ENCODE results near the gene CTNNA3. TPM values are rescaled to one million over a fixed set of nuclear protein-coding genes. Genes with fewer than 3 reads are reported as not detected.
A peak's percentile ranks its signal among the peaks of the same experiment; 100 is the strongest.

The CTNNA3 gene
- total RNA-seq, 1 donor from 2014 or later = 6.9 TPM

DNA sequence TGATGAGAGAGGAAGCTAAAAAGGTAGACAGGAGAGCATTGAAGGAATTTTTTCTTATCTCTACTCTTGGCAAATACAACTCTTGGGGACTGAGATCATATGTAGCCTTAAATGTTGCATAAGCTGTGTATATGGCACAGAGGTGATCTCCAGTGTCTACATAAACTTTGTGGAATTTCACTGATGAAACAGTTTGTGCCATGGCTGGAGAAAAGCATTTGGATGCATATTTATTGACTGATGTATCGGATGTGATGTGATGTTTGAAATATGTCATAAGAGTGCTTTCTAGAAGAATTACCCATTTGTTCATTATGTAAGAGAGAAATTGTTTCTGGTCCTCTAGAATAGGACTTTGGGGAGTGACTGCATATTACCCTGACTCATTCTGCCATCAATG lies 1015.1 kb downstream of the CTNNA3 start:
- no peak for DNase-seq (ENCODE audit: low read depth)

DNA sequence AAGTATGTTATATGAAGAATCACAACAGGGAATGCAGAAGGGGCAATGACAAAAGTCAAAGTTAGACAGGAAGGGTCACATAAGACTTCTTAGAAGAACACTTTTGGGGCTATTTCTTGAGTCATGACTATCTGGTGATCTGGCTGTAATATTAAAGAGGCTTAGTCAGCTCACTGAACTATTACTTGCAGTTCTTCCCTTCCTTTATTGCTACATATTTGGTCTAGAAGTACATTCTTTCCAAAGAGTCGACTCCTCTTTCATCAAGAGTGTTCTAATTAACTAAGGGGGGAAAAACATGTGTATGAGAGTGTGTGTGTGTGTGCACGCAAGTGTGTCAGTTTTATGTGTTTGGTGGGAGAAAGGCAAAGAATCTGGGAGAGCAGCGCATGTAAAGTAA lies 1017.5 kb downstream of the CTNNA3 start:
- no peak for DNase-seq (ENCODE audit: low read depth)

DNA sequence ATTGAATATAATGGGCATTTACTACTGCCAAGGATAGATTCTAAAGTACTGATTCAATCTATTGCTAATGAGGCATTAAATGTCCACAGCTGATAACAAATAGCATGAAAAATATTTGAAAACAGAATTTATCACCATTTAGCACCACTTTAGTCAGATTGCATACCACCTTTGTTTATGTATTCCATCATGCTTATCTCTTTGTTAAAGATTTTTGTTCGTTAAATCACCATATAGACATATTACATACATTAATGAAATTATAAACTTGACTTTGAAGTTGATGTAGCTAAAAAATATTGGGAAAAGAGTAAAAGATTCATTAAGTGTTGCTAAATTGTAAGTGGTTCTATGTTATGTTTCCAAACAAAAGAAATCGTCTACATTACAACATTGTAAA lies 1022.9 kb downstream of the CTNNA3 start:
- no peak for DNase-seq (ENCODE audit: low read depth)

DNA sequence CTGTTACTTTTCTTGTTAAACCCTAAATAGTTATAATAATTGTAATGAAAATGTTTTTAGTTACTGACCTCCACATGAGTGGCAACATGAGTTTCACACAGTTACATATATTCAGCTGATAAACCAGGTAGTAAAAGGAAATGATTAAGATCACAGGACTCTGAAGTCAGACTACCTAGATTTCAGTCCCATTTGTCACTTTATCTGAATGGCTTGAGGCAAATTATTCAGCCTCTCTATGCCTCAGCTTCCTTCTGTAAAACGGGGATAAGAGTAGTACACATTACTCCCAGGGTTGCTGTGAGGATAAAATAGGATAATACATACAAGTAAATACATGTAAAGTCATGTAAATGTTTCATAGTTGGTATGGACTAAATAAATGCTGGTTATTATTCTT lies 1024.4 kb downstream of the CTNNA3 start:
- no peak for DNase-seq (ENCODE audit: low read depth)

DNA sequence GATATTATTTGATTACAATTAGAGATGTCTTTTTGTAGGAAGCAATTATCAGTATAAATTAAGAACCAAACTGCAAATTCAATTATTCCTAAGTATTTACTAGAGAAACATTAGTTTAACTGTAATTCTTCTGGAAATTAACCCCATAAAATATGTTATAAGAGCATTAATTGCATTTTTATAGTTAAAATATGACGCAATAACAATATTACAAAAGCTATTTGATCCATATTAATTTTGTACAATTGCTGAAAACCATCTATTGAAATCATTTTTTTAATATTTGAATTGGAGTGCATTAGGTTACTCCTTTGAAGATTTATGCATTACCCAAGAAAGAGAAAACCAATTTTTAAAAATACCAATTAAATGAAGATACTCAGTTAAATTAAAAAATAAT lies 1024.9 kb downstream of the CTNNA3 start:
- DNase-seq (ENCODE audit: low read depth) = no peak

DNA sequence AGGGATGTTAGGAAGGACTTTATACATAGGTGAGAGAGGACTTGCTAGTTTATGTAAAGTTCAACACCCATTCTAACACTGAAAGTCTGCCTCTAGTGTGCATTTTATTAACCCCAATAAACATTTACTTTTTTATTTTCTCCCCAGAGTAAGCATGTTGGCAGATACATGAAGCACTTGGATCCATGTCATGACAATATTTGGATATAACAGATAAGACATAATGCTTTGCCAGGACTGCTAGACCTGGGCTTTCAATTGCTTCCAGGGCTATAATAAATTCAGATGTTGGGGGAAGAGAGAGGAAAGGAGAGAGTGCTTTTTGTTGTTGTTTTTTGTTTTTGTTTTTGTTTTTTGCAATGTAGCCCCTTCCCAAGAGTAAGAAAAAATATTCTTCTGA lies 1039.5 kb downstream of the CTNNA3 start:
- no peak for DNase-seq (ENCODE audit: low read depth)

DNA sequence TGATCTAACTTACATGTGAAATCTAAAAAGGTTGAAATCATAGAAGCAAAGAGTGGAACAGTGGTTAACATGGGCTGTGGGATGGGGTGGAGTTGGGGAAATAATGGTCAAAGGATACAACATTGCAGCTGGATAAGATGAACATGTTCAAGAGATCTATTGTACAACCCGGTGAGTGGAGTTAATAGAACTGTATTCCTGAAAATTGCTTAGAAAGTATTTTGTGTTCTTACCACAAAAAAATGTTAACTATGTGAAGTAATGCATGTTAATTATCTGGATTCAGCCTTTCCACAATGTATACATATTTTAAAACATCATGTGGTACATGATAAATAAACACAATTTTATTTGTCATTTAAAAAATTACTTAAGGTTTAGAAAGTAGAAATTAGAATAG lies 1041.1 kb downstream of the CTNNA3 start:
- no peak for DNase-seq (ENCODE audit: low read depth)

DNA sequence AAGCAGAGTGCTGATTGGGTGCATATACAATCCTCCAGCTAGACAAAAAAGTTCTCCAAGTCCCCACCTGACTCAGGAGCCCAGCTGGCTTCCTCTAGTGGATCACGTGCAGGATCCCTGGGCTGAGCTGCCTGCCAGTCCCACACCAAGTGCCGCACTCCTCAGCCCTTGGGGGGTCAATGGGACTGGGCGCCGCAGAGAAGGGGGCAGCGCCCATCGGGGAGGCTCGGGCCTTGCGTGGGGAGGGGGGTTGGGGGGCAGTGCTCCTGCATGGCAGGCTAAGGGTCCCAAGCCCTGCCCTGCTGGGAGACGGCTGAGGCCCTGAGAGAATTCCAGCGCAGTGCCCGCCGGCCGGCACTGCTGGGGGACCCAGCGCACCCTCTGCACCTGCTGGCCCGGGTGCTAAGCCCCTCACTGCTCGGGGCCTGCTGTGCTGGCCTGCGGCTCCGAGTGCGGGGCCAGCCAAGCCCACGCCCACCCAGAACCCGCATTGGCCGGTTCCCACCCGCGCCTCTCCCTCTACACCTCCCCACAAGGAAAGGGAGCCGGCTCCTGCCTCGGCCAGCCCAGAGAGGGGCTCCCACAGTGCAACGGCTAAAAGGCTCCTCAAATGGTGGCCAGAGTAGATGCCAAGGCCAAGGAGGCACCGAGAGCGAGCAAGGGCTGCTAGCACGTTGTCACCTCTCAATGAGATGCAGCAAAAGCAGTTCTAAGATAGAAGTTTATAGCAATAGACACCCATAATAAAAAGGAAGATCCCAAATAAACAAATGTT lies 1044.5 kb downstream of the CTNNA3 start:
- DNase-seq (ENCODE audit: low read depth) = no peak

DNA sequence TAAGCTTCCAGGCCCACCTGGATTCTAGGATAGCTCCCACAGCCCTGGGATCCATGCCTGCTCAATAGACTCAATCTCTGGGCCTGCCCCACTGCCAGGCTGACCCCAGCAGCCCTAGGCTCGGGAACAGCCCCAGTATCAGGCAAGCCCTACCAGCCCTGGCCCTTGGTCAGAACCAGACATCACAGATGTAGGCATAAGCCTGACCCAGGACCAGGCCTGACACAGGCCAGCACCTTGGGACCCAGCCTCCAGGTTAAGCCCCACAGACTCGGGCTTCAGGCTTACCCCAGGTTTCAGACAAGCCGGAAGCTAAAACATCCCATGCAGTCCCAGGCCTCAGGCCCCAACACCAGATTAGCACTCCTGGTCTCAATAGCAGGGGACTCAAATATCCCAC lies 1046.4 kb downstream of the CTNNA3 start:
- DNase-seq (ENCODE audit: low read depth) = no peak

DNA sequence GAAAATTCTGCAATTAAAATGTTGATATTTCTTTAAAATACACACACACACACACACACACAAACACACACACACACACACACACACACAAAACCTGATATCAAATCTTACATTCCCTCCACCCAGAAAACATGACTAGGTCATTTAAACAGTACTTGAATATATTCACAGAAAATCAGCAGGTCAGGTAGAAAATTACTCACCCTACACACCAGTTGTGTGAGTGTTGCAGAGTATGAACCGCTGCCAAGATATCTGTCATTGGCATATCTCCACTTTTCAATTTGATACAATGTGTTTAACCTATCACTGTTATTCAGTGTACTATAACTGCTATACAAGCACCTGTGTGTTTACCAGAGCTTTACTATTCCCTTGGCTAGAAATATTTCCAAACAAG lies 1053.8 kb downstream of the CTNNA3 start:
- DNase-seq (ENCODE audit: low read depth) = no peak

DNA sequence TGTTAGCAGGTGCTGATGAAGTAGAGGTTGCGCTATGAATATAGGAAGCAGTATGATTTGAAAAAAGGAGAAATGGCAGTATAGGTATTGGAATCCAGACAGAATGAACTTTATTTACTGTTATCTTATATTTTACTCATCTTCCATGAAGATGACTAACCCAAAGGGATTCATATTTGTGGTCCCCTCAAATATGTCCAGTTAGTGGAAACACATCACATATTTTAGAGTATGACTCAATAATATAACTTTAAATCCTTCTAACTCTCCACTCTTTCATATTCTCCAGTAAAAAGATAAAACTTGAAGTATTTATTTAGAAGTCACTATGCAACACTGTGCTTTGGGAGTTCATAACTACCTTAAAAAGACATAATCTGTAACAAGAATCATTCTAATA lies 1056.6 kb downstream of the CTNNA3 start:
- peak; percentile 12 for DNase-seq (ENCODE audit: low read depth)

DNA sequence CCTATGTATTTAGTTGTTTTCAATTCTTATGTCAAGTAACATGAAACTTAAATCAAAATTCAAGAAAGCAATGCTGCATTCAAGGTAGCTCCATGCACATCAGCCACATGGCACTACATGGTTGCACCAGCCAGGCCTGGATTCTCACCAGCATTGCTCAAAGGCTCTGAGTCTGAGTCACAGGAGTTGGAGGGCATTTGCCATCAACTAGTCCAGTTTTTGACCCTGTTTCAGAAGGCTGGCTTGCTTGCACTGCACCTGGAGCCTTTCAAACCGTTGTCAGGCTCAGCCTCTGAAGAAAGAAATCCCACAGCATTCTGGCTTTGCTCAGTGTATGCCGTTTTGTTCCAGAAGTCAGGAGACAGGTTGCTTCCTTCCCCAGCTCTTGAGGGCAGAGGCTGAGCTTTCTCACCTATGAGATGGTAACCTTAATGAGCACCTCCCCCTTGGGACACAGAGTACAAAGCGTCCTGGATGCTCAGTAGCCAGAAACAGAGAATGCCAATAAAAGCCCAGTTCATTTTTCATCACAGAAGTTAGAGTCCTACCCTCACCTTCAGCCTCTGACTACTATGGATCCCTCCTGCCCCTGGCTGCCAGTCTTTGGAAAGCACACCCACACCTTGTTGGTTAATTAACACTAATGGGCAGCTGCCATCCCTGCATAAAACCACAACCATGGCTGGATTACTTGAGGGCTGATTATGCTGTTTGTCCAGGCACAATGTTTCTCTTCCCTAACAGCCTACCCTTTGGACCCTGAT lies 1058.5 kb downstream of the CTNNA3 start:
- DNase-seq (ENCODE audit: low read depth) = peak; percentile 34

DNA sequence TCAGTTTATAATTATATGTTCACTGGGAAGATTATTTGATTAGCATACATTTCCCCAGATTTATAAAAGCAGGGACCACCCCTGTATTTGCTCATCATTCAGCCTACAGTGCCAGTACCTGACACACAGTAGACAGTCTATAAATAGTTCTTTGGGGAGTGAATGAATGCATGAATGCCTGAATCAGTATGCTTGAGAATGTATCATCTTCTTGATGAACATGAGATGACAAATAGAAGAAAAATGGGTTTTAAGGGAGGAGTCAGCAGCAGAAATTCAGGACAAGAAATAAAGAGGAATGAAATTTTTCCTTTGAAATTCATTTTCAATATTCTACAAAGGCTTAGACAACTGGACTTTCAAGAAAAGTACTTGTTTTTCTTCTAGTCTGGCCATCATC lies 1066.0 kb downstream of the CTNNA3 start:
- no peak for DNase-seq (ENCODE audit: low read depth)

DNA sequence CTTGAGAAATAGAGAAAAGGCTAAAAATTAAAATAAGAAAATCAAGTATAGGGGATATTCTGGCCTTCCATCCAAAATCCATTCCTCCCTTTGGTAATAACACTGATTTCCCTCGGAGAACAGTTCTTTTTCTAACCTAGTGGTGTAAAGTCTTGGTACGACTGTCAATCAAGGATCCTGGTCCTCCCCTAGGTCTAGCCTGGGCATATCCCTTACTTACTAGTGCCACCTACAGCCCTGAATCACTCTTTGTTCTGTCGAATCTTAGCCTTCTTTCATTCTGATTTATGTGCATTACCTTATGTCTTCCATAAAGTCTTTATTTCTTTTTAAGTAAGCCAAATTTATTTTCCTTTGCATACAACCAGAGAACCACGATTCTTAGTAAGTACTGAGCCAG lies 1068.8 kb downstream of the CTNNA3 start:
- peak; percentile 24 for DNase-seq (ENCODE audit: low read depth)

DNA sequence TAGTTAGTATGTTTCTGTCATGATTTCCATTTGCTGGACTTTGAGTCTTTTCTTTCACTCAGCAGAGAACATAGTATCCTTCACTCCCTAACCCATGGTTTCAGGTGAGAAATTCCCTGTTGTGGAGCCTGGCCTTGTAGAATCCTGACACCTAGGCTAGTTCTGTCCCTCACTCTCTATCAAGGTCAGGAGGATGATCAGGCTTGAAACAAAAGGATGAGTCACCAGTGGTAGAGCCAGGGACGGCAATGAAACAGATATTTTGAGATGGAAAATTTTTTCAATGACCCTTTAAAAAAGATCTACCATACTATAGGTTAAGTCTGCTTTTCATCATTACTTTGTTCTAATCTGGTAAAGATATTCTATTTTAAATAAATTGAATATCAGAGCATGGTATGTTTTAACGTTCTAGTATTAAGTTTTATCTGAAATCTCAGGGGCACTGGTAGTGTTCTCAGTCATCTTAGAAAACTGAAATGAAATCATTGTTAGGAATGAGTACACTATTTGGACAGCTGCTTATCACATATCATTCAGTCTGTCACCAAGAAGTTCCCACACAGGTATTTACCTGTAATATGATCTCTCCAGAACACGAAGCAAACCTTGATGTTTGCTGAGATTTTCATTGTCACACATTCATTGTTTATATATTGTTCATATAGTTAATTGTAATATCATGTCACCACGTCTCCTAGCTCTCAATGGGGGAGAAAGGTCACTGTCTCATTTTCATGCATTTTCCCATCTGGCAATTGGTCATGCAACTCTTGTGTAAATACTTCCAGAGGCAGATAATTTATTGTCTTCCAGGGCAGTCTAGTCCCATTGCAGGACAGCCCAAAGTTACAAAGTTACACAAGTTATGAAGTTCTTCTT lies 1070.0 kb downstream of the CTNNA3 start:
- peak; percentile 20 for DNase-seq (ENCODE audit: low read depth)

DNA sequence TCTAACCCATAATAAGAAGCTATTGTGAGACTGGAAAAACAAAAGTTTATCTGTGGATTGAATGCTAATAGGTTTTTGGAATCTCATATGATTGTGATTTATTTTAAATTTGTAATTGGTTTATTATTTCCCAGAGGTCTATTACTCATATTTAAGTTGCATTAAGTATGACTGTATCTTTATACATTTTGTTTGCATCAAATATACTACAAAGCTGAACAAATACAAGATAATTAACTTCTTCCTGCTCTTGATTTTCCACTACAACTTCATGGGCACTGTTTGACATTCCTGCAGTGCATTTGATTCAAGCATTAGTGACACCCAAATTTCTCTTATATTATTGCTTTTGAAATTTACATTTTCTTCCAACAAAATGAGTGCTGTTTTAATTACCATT lies 1073.9 kb downstream of the CTNNA3 start:
- no peak for DNase-seq (ENCODE audit: low read depth)

DNA sequence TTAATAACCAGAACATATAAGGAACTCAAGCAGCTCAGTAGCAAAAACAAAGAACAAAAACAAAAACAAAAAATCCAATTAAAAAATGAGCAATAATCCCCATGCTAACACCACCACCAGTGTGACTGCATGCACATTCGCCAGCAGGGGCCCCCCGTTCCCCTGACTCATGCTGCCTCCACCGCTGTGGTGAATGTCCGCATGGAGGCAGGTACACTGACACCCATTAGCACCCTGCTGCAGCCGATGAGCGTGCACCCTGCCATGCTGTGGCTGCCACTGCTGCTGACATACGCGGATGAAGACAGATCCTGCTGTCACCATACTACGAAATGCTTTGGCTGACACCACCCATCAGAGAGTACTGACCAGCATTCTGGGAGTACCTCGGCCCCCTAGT lies 1091.8 kb downstream of the CTNNA3 start:
- no peak for DNase-seq (ENCODE audit: low read depth)

DNA sequence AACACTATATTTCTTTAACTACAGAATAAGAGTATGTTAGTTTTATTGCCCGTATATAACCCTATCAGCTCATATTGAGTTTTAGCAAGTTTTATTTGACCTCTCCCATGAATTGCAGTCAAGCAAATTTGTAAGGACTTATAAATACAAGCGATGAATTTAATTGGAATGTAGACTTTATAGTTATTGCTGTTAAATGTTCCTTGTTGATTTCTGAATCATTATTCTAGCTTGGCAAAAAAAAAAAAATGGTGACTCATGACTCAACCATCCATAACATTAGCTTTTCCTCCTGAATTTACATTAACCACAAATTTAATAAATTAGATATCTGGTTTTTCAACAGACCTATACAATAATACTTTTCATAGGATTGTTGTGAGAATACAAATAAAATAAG lies 1104.1 kb downstream of the CTNNA3 start:
- DNase-seq (ENCODE audit: low read depth) = no peak

DNA sequence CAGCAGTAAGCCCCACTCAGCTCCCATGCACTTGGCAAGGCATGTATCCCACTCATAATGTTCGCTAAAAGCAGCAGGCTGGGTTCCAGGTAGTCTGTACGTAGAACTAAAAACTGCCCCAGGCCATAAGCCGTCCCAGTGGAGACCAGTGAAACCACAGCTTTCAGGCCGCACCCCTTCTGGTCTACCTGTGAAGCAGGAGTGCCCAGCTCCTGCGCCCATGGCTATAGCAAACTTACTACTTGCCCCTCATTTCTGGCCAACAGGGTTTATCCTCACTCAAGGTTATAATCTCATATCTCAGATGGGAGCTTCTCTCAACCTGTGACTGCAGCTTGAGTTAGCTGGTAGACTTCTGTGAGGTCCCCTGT lies 1108.3 kb downstream of the CTNNA3 start:
- no peak for DNase-seq (ENCODE audit: low read depth)

DNA sequence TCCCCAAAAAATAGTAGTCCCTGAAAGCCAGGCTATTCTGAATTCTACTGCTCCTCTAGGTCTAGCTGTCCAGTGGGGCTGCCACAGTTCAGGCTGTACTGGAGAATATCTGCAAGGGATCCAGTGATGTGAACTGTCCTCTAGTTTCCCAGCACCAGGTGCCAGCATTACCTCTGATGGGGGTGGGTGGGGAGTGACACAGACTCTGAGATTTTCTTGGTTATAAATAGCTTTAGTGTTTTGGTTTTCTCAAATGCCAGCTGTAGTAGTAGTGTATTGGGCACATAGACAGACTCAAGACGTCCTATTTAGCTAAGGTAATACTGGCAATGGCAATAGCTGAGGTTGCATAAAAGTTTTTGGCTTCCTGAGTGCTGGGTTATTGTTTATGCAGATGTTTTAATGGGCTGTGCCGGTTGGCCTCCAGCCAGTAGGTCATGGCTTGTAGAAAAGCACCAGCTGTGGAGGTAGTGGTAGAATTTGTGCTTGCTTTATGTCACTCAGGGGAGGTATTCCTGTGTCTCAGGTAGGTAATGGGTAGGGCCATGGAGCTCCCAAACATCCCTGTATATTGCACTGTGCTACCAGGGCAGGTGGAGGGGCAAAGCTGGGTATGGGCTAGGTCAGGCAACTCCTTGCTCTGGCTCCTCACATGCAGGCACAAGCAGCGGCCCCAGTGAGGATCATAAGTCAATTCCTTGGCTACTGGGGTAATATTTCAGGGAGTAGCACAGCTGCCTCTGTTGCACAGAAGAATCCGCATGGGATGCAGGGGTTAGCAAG lies 1108.9 kb downstream of the CTNNA3 start:
- DNase-seq (ENCODE audit: low read depth) = peak; percentile 46

DNA sequence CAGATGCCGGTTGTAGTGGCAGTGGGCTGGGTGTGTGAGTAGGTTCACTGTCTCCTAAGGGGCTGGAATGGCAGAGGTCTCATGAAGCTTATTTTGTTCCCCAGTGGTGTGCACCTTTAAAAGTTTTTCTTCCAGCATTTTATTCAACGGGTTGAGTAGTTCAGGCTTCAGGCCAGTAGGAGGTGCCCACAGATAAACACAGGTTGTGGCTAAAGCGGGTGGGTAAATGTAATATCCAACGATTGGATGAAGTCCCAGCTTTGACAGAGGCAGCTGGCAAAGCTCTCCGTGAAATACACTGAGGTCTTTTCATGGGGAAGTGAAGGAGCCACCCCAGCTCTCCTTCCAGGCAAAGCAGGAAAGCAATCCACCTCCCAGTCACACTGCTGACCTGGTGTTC lies 1109.9 kb downstream of the CTNNA3 start:
- DNase-seq (ENCODE audit: low read depth) = peak; percentile 67
